Brain microvascular endothelial cell (primary cell): ENCODE data around the gene PCAT7.
A peak's percentile ranks its signal among the peaks of the same experiment; 100 is the strongest.

Experiments
- DNase-seq: peaks from one replicate; pipeline ENCODE4 v3.0.0-alpha.2; 2020
- H3K27ac ChIP-seq: fragments of 250-450 bp; sonication (Bioruptor Pico); 2 replicates; pipeline ENCODE4 v1.5.1; 2020; ENCODE audit warnings: mild to moderate bottlenecking, moderate library complexity
- H3K27me3 ChIP-seq: fragments of 250-450 bp; sonication (Bioruptor Pico); replicated peaks from 2 replicates; pipeline ENCODE4 v1.5.1; 2020; ENCODE audit warnings: mild to moderate bottlenecking
- H3K36me3 ChIP-seq: fragments of 250-450 bp; sonication (Bioruptor Pico); replicated peaks from 2 replicates; pipeline ENCODE4 v1.5.1; 2020; ENCODE audit warnings: mild to moderate bottlenecking
- H3K4me3 ChIP-seq: 2 replicates; pipeline ENCODE4 v1.5.1; 2011; ENCODE audit warnings: low read depth, mild to moderate bottlenecking, control low read depth, low read length, moderate library complexity
- CTCF ChIP-seq: IDR thresholded peaks from 2 replicates; pipeline ENCODE4 v1.5.1; 2011; ENCODE audit warnings: low read depth, mild to moderate bottlenecking, moderate library complexity, low read length, control low read depth, inconsistent platforms; ENCODE audit errors: missing control alignments
- in situ Hi-C: cut with HindIII; loops from 2 replicates; pipeline ENCODE4 v1.10.0; 2017; ENCODE audit warnings: low sequenced_read_pairs, low pct_ligation_motif_present

Gene PCAT7

GRCh38 chr9:94611638-94612068 lies 56.8 kb downstream of the PCAT7 start:
- in situ Hi-C loops = no loop called here
- Histone ChIP-seq H3K27ac (no peak overlapping the region), H3K27me3 (no peaks in the 10 kb centered on the region), H3K36me3 (no peaks in the 10 kb centered on the region), H3K4me3 (no peak overlapping the region)
- no peak for DNase-seq
- no peak for TF ChIP-seq CTCF

- no peak for DNase-seq
- Histone ChIP-seq H3K4me3 (no peak overlapping the region), H3K36me3 (no peaks in the 10 kb centered on the region), H3K27ac (no peak overlapping the region), H3K27me3 (no peaks in the 10 kb centered on the region)
- in situ Hi-C loops = no loop called here
- no peak for TF ChIP-seq CTCF
Observed at GRCh38 chr9:94612071-94612470, 57.2 kb downstream of the PCAT7 start.

GRCh38 chr9:94613003-94613402 lies 58.1 kb downstream of the PCAT7 start:
- no peaks in the 10 kb centered on the region for H3K27me3 ChIP-seq
- peak; percentile 31 for TF ChIP-seq CTCF
- H3K27ac ChIP-seq = no peak overlapping the region
- in situ Hi-C loops = no loop called here
- no peak for DNase-seq
- no peak overlapping the region for H3K4me3 ChIP-seq
- H3K36me3 ChIP-seq = no peaks in the 10 kb centered on the region

- Histone ChIP-seq H3K36me3 (no peaks in the 10 kb centered on the region), H3K4me3 (no peak overlapping the region), H3K27me3 (no peaks in the 10 kb centered on the region), H3K27ac (no peak overlapping the region)
- in situ Hi-C loops = no loop called here
- DNase-seq = no peak
- TF ChIP-seq CTCF = no peak
Observed at GRCh38 chr9:94619026-94619425, 64.1 kb downstream of the PCAT7 start.
